GM18499 (cell line): ENCODE results near the gene CPOX.

ENCODE experiments used
- ATAC-seq: cut with Tn5 transposase; IDR thresholded peaks from one replicate; pipeline ENCODE4 v1.9.1; 2021; ENCODE audit warnings: moderate number of reproducible peaks; ENCODE audit not compliant: insufficient read depth, unreplicated experiment

Gene CPOX

DNA sequence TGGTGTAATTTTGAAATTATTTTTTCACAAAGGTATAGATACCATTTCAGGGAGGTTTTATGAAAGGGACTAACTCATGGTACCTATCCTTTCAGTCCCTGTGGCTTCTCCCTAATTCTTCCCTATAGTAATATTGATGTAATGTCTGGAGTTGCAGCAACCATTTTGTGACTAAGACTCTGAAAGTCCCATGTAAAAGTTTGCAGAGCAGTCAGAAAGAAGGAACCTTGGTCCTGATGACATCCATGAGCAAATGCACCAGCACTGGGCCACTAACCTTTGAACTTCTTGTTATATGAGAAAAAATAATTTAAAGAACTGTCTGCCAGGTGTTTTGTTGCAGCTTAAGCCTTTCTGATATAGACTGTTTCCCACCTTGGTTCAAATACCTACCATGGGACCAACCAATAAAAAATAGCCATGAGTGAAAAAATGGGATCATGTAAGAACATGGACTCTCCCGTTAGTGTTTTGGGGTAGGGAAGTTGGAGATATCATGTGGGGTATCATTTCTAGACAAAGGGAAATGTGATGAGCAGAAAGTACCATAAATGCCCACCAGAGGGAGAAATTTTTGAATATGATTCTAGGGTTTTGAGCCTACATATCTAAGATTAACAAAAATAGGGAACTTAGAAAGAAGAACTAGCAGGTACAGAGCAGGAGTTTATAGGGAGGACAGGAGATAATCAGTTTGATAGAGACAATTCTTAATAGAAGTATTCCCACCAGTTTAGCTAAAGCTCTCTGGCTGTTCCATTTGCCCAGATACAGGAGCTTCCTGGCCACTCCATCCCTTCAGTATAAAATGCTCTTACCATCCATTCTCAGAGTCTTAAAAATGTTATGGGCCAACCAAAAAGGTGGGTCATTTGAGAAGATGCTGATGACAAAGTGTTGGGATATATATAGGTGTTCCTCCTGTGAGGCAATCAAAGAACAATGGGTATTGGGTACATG lies 3.4 kb upstream of the CPOX start:
- ATAC-seq = no peak

DNA sequence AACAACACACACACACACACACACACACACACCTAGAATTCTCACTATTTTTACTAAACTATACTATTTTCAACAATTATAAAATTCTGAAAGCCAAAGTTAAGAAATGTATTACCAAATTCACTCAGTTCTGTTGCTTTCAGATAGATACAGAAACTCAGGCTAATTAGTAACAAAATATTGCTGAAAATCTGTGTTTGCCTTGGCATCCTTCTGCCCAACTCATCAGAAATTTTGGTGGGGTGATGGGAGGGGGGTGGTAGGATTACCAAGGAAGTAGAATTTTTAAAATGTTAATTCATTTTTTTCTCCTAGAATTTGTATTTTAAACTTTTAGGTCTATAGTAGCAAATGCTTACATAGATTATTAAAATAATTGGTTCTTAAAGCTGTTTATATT lies 2.7 kb upstream of the CPOX start:
- no peak for ATAC-seq

DNA sequence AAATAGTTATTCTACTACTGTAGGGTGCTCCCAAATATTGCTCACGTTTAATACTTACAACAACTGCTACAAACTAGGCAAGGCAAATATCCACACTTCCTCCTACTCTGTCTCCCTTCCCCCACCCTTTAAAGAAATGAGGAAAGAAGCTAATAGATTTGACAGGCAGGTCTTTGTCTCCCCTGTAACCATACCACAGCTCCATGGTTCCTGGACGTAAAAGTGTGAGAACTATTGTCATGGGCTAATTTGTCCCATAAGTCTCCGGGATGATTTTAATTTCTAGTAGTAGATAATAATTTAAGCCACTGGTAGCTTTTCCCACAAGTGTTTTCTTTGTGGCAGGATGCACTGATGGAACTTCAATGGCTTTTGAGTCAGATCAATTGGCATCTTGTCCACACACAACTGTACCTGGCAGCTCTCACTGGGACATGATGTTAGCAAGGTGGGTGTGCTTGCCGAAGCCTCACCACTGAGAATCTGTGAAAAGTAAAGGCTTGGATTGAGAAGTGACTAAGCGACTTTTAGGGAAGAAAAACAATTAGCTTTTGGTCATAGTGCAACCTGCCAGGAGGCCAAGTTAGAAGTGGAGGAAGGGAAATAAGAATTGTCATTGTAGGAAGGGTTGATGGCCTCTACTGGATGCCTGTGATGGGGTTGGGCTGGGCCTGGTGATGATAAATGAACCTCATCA lies 1.4 kb upstream of the CPOX start:
- no peak for ATAC-seq

DNA sequence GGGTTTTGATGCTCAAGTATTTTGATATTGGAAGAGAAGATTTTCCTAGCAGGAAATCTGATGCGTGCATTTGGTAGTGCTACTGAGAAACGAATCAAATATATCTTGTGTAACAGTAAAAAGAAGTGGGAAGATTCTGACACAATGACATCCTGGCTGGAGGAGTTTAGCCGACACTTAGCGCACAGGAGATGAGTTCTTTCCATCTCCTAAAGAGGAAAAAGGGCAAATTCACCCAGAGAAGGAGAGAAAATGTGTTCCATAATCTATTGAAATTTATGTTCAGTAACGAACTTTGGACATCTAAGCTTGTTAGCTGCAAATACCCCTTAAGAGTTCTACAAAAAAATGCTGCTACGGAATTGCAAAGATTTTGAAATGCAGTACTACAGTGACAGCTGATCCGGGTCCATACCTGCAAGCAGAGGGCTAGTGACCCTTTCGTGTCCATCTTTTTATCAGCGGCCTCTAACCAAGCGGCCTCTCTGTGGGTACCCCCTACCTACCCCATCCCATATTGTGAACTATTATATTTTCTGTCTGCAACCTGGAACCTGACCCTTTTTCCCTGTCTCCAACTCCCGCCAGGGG lies 971 bp downstream of the CPOX start:
- ATAC-seq = no peak

DNA sequence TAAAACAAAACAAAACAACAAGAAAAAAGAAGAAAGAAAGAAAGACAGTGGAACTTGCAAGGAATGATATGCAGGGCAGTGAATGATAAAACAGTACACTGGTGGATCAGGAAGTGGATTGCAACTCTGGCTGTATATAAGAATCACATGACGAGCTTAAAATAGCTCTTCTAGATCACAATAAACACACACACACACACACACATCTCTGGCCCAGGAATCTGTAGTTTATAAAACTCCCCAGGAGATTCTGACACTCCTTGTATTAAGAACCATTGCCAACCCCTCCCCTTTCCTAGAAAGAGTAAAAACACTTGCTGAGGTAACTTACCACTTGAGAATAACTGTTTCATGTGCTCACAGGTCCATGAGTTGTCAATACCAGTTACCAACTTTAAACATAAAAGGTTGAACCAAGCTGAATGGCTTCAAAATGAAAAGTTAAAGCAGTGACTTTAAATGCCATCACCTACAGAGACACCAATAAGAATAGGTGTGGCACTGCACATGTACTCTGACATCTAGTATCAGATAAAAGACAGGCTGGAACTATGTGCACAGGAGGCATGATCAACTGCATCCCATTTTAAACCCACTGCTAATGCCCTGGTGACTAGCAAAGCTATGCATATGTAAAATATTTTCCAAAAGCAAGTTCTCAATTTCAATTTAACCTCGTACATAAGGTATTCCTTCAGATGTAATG lies 3.9 kb downstream of the CPOX start:
- ATAC-seq = no peak

DNA sequence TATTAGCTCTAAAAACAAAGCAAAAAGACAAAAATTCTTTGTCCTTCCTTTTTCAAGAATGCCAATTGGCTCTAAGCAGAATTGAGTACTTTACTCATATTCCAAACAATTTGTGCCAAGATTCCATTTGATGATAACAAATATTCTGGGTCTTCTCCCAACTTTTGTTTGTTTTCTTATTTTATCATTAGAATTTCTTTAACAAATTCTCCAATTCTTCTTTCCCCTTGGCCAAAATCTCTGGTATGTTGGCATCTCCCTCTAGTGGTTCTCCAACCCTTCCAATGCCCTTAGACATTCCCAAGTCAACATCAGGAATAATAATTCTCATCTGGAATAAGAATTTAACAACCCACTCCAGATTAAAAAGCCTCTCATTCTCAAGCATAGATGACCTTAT lies 5.3 kb downstream of the CPOX start:
- no peak for ATAC-seq

DNA sequence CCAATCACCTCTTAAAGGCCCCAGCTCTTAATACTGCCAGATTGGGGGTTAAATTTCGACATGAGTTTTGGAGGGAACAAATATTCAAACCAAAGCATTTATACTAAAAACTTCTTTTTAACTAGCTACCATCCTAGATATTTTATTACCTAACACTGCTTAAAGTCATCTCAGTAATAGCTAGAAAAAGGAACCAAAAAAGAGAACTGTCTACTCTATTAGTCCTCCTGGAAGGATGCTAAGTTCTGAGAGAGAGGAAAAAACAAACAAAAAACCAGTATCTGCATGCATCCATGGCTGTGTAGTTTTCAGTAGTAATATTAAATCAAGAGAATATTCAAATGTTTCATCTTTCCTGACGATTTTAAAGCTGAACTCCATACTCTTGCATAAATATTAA lies 5.8 kb downstream of the CPOX start:
- ATAC-seq = no peak

DNA sequence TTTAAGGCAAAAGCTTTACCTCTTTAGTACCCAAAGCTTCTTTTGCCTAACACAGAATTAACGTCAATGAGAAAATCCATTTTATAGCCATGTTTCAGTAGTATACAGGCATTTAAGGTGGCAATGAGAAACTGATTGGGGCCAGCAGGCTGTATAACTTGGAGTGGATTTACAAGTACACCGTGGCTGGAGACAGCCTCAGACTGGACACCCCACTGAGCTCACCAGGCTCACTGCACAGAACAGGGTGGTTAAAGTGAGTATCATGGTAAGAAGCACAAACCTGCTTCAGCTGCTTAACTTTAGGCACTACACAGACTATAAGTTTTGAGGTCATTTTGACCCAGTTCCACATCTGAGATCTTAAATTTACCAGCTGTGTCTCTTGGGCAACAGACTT lies 8.9 kb downstream of the CPOX start:
- ATAC-seq = no peak

DNA sequence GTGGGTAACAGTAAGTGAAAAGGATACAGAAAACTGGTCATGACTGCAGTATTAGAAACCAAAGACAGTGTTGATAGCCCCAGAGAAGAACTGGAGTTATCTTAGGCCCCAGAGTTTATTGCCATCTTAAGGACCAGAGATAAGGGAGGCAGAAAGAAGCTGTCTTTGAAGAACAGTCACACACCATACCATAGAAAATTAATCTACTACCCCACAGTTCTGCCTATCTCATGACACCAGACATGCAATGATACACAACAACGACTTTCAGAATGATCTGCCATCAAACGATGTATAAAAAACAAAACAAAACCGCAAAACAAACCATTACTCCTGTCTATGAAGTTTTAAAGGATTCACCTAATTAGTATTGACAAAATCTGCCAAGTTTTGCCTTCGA lies 9.6 kb downstream of the CPOX start:
- no peak for ATAC-seq

DNA sequence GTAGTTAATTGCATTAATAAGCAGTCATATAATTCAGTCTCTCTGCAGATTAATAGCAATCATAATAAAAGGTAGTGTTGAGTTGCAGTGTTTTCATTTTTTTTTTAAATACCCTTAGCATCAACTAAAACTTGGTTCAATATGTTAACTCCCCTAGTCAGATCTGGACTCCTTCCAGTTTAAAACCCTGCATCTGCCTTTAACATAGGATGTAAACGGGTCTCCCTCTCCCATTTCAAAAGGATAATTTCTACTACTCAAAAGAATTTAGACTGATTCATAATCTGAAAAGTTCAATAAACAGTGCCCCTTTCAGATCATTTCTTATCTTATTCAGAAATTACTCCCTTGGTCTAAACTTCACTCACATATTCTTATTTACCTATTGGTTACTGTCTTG lies 11.4 kb downstream of the CPOX start:
- ATAC-seq = no peak

DNA sequence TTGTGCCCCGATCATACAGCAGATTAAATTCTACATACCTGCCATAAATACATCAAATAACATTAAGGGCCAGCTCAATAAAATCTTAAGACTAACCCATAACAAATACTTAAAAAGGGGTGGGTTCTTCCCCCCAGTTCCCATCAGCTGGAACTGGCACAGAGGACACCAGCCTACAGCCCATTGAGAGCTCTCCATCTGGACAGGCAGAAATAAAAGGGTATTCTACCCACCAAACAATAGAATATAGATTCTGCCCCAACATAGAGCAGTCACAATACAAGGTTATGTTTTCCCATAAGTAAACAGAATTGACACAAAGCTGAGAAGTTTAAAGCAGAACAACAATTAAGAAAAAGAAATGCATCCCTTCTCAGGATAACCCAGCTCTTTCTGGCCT lies 11.9 kb downstream of the CPOX start:
- ATAC-seq = no peak

DNA sequence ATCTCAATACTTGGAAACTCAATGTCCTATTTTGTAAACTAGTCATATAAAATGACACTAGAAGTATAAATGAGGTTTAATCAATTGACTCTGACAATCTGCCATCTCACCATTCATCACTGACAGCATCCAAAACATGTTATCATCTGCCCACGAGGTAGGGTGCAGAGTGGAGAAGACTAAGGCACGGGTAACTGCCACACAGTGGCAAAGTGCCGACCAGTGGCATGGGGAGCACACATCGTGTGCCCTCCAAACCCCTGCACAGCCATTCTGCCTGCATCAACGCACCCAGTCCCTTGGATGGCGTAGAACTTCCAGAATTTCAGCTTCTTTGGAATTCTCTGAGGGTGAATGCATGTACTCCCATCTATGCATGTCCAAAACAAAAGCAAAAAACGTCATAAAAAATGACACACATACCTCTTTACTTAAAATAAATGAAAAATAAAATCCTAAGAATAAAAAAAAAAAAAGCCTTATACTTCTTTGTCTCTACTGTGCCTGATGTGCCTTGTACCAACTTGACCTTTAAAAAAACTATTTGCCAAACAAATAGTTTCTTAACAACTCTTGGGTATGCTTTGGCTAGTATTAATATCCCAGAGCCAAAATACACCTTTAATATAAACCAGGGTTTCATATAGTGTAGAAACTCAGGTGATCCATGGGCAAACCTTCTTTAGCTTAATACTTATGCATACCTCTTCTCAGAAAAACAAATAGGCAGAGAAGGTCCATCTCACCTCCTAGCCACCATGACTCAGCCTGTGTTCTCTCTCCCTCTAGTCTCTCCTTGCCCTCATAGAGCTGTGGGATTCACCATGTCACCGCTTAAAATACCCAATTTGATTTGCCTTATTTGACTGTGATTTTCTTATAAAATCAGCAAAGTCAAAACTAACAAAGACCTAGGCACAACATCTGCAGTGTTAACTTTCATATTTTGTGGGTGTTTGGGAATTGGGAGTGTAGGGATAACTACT lies 12.7 kb downstream of the CPOX start:
- ATAC-seq = no peak

DNA sequence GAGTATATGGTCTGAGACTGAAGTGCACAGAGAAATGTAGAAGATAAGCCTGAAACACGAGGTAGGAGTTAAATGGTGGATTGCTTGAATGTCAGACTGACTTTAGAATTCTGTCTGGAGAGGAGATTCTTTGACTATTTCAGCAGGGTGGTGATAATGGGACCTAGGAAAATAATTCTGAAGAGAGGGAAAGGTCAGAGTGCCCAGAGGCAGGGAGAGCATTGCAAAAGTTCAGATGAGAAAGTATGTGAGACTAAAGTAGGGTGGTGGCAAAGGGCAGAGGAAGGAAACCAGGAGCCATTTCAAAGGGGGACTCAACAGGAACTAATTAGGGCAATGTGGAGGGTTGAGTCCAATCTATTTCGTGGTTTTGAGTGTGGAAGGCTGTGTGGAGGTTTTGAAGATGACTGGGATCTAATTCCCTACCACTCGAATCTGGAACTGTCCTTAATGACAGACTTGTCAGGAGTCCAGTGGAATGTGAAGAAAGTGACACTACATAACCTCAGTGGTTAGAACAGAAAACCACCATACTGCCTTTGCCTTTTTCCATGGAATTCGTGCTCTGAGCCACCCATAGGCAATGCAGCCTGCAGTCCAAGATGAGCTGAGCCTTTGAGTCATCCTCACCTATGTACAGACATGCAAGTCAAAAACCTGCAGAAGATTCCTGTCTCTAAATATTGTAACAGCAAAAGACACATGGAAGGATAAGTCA lies 16.1 kb downstream of the CPOX start:
- no peak for ATAC-seq

DNA sequence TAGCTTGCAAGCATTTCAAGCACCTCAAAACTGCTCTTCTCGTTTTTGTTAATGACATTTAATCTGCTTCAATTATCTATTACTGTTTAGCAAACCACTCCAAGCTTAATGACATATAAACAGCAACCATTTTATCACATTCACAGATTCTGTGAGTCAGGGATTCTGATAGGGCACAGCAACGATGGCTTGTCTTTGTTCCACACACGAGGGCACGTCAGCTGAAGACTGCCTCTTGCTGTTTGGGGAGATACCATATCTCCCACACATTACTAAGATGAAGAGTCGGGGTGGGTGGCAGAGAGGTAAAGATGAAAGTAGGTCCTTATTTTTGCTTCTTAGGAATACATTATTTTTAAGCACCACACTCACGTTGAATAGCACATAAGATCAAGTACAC lies 19.3 kb downstream of the CPOX start:
- ATAC-seq = no peak

DNA sequence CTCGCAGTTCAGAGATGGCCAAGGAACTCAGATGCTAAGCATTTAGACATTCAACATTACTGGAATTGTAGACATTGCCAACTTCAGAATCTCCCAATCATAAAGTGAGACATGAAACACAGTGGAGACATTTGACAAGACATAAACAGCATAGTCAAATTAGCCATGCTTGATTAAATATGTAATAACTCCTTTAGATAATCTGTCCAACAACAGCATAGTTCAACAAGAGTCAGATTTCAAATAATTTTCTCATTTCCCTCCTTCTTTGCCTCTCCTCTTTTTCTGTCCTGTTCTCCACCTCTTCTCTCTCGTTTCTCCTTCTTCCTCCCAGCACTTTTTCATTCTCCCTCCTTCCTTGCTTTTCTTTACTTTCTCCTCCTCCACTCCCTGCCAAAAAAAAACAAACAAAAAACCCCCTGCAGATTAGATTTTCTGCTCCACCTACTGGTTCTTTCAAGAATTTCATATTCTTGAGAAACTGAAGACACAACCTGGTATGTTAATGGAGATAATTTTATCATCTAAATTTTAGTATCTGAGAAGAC lies 20.2 kb downstream of the CPOX start:
- ATAC-seq = no peak

DNA sequence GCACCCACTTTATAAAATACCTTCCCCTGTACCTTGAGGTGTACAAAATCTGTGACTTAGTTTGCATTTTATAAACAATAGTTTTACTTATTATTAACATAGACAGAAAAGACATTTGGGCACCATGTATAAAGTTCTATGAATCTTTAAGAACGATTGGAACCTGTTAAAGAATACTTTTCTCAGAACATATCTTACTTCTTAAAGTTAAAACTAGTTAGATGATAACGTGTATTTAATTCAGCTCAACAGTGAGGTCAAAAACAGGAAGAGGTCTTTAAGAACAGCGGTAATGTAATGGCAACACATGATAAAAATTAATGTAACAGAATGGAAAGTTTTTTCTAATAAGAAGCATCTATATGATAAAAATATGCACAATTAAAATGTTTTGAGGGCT lies 25.0 kb downstream of the CPOX start:
- no peak for ATAC-seq

DNA sequence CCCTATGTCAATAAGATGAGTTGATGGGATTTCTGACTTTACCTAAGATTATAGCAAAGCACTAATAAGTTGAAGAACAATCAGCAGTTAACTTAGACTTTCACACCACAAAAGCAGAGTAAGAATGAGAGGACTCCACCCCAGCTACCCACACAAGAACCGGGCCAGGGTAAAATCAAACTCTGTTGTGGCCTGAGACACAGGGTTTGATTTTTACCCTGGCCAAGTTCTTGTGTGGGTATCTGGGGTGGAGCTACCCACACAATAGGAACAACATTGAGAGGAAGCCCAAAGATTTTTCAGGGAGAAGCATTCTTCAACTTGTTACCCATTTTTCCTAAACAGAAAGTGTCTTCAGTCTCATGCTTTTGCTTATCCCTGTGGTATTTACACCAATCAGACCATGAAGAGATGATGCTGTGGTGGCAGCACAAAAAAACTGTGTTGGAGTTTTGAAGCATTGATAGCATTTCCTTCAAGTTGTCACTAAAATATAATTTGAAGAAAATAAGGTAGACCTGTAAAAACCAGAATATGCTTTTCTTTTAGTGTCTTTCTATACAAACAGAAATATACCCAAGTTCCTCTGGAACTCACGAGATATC lies 25.6 kb downstream of the CPOX start:
- ATAC-seq = no peak

DNA sequence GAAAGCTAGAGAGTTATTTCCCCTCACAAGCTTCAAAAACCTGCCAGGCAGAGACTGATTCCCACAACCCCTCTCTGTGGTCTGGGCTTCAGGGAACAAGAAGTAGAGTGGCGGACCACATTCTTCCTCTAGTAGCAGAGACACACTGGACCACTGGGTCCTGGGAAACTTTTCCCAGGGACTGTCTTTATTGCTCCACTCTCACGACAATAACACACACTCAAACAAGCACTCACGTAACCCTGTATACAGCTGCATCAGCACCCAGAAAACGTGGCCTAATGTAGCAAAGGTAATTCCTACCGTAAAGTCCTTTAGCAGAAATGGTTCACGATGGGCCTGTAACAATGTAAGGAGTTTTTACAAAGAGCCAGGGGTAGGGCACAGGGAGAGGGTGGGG lies 27.6 kb downstream of the CPOX start:
- ATAC-seq = no peak
